K562 (cell line): Measurements from ENCODE around the gene REC8. TPM values are rescaled to one million over a fixed set of nuclear protein-coding genes. Genes with fewer than 3 reads are reported as not detected.

ENCODE experiments used
- ATAC-seq: fragments of 200-7000 bp; cut with Tn5 transposase; 3 replicates; pipeline ENCODE4 v1.9.1; 2020; ENCODE audit warnings: moderate library complexity
- BruUV-seq: library from RNA; stranded (reverse); fragments of 400-500 nt; replicated peaks from 2 replicates; lab custom pipeline; 2021; lab: Mats Ljungman, UMichigan
- CTCF ChIA-PET: fragments of 300-600 bp; formaldehyde crosslinking; extraction: SDS; loops from one replicate; lab custom pipeline; 2021; ENCODE audit warnings: low intra/inter-chr PET ratio; lab: Yijun Ruan, JAX
- POLR2A ChIA-PET: fragments of 300-600, 350-650 bp; sonication (Branson Sonifier 250); formaldehyde crosslinking; extraction: SDS; loops from one replicate; lab custom pipeline; 2021; ENCODE audit warnings: antibody characterized with exemption, inconsistent platforms; lab: Yijun Ruan, JAX
- DNase-seq, 4 experiments: peaks; one replicate each; pipeline versions ENCODE4 v3.0.0 to v3.0.0-alpha.2; 2011 to 2018; ENCODE audit warnings: low spot score in 3 of 4, mixed read lengths in 3 of 4; ENCODE audit errors: extremely low read depth in 1 of 4
- FAIRE-seq: peaks from 2 replicates; lab custom pipeline; 2011; peaks lifted over from hg19 to GRCh38; lab: Jason Lieb, UNC
- H2AFZ ChIP-seq: 2 replicates; pipeline ENCODE4 v1.6.0; 2011; ENCODE audit warnings: low read depth, low read length, control low read depth, inconsistent platforms
- H3K27ac ChIP-seq: fragments of 200-600 bp; 3 replicates; pipeline ENCODE4 v1.8.0; 2011; ENCODE audit warnings: low read depth, mild to moderate bottlenecking, control low read depth, inconsistent platforms, low read length, moderate library complexity, mixed read lengths; ENCODE audit errors: extremely low read depth
- H3K27me3 ChIP-seq, 2 experiments: fragments of 300-600 bp in 1 of 2; 2 replicates in 1 of 2; 3 replicates in 1 of 2; pipeline versions ENCODE4 v1.6.0 to v1.8.0; 2011; ENCODE audit warnings: inconsistent platforms in 2 of 2, low read length in 2 of 2, mild to moderate bottlenecking in 1 of 2, mixed read lengths in 1 of 2, moderate library complexity in 1 of 2; ENCODE audit not compliant: control insufficient read depth in 2 of 2, insufficient read depth in 2 of 2
- H3K36me3 ChIP-seq: fragments of 300-600 bp; 3 replicates; pipeline ENCODE4 v1.8.0; 2011; ENCODE audit warnings: mild to moderate bottlenecking, low read length, inconsistent platforms; ENCODE audit not compliant: control insufficient read depth, insufficient read depth
- H3K4me1 ChIP-seq, 2 experiments: fragments of 200-600 bp in 1 of 2; replicated peaks in 1 of 2; 2 replicates in 1 of 2; 3 replicates in 1 of 2; pipeline versions ENCODE4 v1.5.1 to v1.8.0; 2011; ENCODE audit warnings: inconsistent platforms in 2 of 2, low read length in 2 of 2, mild to moderate bottlenecking in 1 of 2, mixed read lengths in 1 of 2, moderate library complexity in 1 of 2; ENCODE audit not compliant: control insufficient read depth in 2 of 2, insufficient read depth in 2 of 2
- H3K4me2 ChIP-seq: 2 replicates; pipeline ENCODE4 v1.6.1; 2011; ENCODE audit warnings: low read length, control low read depth, inconsistent platforms, mixed read lengths; ENCODE audit not compliant: insufficient read depth
- H3K4me3 ChIP-seq: fragments of 200-600 bp; sonication (generic), shearing (Covaris generic); 2 replicates; pipeline ENCODE4 v1.5.1; 2016; ENCODE audit warnings: control low read depth, inconsistent platforms
- H3K79me2 ChIP-seq: fragments of 200-600 bp; 3 replicates; pipeline ENCODE4 v1.8.0; 2011; ENCODE audit warnings: low read length, inconsistent platforms; ENCODE audit not compliant: control insufficient read depth, insufficient read depth
- H3K9ac ChIP-seq, 2 experiments: 2 replicates each; pipeline versions ENCODE4 v1.6.0 to v1.6.1; 2011; ENCODE audit warnings: low read depth in 2 of 2, low read length in 2 of 2, control low read depth in 1 of 2, inconsistent platforms in 1 of 2, mild to moderate bottlenecking in 1 of 2, mixed read lengths in 1 of 2; ENCODE audit not compliant: insufficient read depth in 1 of 2
- H3K9me1 ChIP-seq: one replicate; pipeline ENCODE4 v1.6.0; 2011; ENCODE audit warnings: inconsistent platforms, mild to moderate bottlenecking, low read length, moderate library complexity; ENCODE audit not compliant: control insufficient read depth, insufficient read depth
- H3K9me3 ChIP-seq: replicated peaks from 2 replicates; pipeline ENCODE4 v1.5.1; 2011; ENCODE audit warnings: low read depth, low read length, inconsistent platforms; ENCODE audit not compliant: control insufficient read depth, insufficient read depth
- H4K20me1 ChIP-seq: replicated peaks from 2 replicates; pipeline ENCODE4 v1.6.1; 2011; ENCODE audit warnings: low read length, inconsistent platforms, mixed read lengths; ENCODE audit not compliant: control insufficient read depth, insufficient read depth
- CCAR2 ChIP-seq: fragments of 200-400 bp; formaldehyde crosslinking; IDR thresholded peaks from 2 replicates; pipeline ENCODE4 v1.6.1; 2017; ENCODE audit warnings: mild to moderate bottlenecking, low read depth, low read length
- CHD2 ChIP-seq: IDR thresholded peaks from 2 replicates; pipeline ENCODE4 v1.6.1; 2011; ENCODE audit warnings: low read depth, low read length
- E2F8 ChIP-seq: fragments of 450-650 bp; IDR thresholded peaks from 2 replicates; pipeline ENCODE4 v1.7.1; 2018; ENCODE audit warnings: mild to moderate bottlenecking, low read depth; ENCODE audit not compliant: partially characterized antibody
- NCOA4 ChIP-seq: fragments of 450-650 bp; IDR thresholded peaks from 2 replicates; pipeline ENCODE4 v1.6.1; 2018; ENCODE audit warnings: mild to moderate bottlenecking; ENCODE audit not compliant: partially characterized antibody
- RBM22 ChIP-seq: fragments of 200-400 bp; formaldehyde crosslinking; IDR thresholded peaks from 2 replicates; pipeline ENCODE4 v1.6.1; 2018; ENCODE audit warnings: low read length, low read depth; ENCODE audit not compliant: poor library complexity, severe bottlenecking
- RBM25 ChIP-seq: fragments of 200-400 bp; formaldehyde crosslinking; IDR thresholded peaks from 2 replicates; pipeline ENCODE4 v1.6.1; 2018; ENCODE audit warnings: low read length, low read depth, moderate library complexity; ENCODE audit not compliant: severe bottlenecking
- SUPT5H ChIP-seq: fragments of 450-650 bp; IDR thresholded peaks from 2 replicates; pipeline ENCODE4 v1.6.1; 2016
- ZBTB17 ChIP-seq: fragments of 450-650 bp; formaldehyde crosslinking; IDR thresholded peaks from 2 replicates; pipeline ENCODE4 v1.4.0; 2020; ENCODE audit warnings: mild to moderate bottlenecking
- ZNF23 ChIP-seq: fragments of 250-450 bp; sonication (Bioruptor Pico); IDR thresholded peaks from 2 replicates; pipeline ENCODE4 v1.4.0; 2020; ENCODE audit warnings: mild to moderate bottlenecking
- ZNF280B ChIP-seq: fragments of 250-450 bp; sonication (Bioruptor Pico); IDR thresholded peaks from 2 replicates; pipeline ENCODE4 v1.5.1; 2021; ENCODE audit warnings: mild to moderate bottlenecking
- ZNF586 ChIP-seq: fragments of 450-650 bp; formaldehyde crosslinking; conservative IDR thresholded peaks from 2 replicates; pipeline ENCODE4 v1.4.0; 2020; ENCODE audit warnings: mild to moderate bottlenecking, moderate library complexity
- ZNF76 ChIP-seq: fragments of 250-450 bp; sonication (Bioruptor Pico); IDR thresholded peaks from 2 replicates; pipeline ENCODE4 v1.4.0; 2020; ENCODE audit warnings: mild to moderate bottlenecking, moderate library complexity, borderline replicate concordance
- WGBS: fragments of 100-300 bp; shearing (Covaris generic); methylation state at CpG from one replicate; pipeline ENCODE4 v1.1.6; 2016; ENCODE audit warnings: low coverage, mixed read lengths; ENCODE audit not compliant: insufficient coverage; ENCODE audit errors: missing lambda C conversion rate; 5-methylcytosine and 5-hydroxymethylcytosine counted together
- in situ Hi-C: fragments of 300-500 bp; cut with MboI; formaldehyde crosslinking; loops from 4 replicates; pipeline ENCODE4 v1.15.0; 2018; ENCODE audit warnings: inconsistent platforms, mixed read lengths
- intact Hi-C: fragments of 100-400 bp; cut with micrococcal nuclease; formaldehyde crosslinking; loops from 2 replicates; pipeline ENCODE4 v1.14.2; 2022
- polyA plus RNA-seq, 8 experiments: library from polyadenylated mRNA; depleted of rRNA in 4 of 8; stranded (reverse) in 5 of 8; unstranded in 3 of 8; fragments of >200 nt; fragmentation: Nextera tagmentation in 2 of 8; fragmentation: Illumina TruSeq in 1 of 8; extraction: Ambion mirVana in 2 of 8; extraction: Trizol in 1 of 8; gene quantifications; 2 replicates each; pipeline versions ENCODE4 v1.2.1 to v1.2.3, GENCODE V29; 2011 to 2014; ENCODE audit warnings: inconsistent platforms in 1 of 8, missing spikeins in 1 of 8
- total RNA-seq, 7 experiments: library from RNA; depleted of rRNA in 6 of 7; stranded (reverse); fragments of >200 nt in 6 of 7; fragmentation: Illumina TruSeq in 2 of 7; extraction: Trizol in 2 of 7; gene quantifications; 2 replicates each; pipeline versions ENCODE4 v1.2.1 to v1.2.3, GENCODE V29; 2011 to 2021; ENCODE audit warnings: low replicate concordance in 1 of 7
- TF ChIP-seq, protein P1 (sequence below): fragments of 250-450 bp; sonication (Bioruptor Pico); IDR thresholded peaks from 2 replicates; pipeline ENCODE4 v1.8.0; 2021; ENCODE audit warnings: mild to moderate bottlenecking, moderate library complexity

REC8 gene
- total and polyA plus RNA-seq, 9 of the 15 experiments (the other 6 are each of a cell fraction or from before 2014, with no cell fraction given): 0.11 to 2.5 (median 0.85) TPM

DNA sequence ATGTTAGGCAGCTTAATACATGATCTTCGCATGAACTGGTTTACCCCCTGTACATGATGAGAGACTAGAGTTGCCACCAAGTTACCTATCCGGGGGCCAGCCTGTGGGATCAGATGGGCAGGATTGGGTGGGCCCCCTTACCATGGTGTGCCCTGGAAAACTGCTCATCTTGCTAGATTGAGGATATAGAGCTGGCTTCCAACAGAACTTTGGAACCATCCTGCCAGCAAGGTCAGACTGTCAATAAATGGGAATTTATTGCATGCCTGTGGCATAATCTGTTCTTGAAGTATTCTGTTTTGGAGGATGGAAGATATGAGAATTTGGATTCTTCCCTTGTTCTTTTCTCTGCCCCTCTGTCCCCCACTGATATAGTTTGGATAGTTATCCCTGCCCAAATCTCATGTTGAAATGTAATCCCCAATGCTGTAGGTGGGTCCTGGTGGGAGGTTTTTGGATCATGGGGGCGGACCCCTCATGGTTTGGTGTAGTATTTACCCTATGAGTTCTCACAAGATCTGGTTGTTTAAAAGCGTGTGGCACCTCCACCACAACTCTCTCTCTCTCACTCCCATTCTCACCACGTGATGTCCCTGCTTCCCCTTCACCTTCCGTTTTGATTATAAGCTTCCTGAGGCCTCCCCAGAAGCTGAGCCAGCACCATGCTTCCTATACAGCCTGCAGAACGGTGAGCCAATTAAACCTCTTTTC lies 27.1 kb downstream of the REC8 start:
- no TSS peak for BruUV-seq
- Histone ChIP-seq H3K79me2 (peaks cover 44% of the 10 kb centered on the region), H3K4me2 (no peak overlapping the region), H3K27me3 (no peaks in the 10 kb centered on the region), H4K20me1 (no peaks in the 10 kb centered on the region)
- TF ChIP-seq ZBTB17 (CRISPR knock-in tag) (no peak), ZNF280B (CRISPR knock-in tag) (no peak), E2F8 (no peak), RBM25 (no peak), RBM22 (no peak), NCOA4 (no peak), CCAR2 (no peak), ZNF586 (CRISPR knock-in tag) (no peak), ZNF76 (CRISPR knock-in tag) (no peak), CHD2 (no peak), ZNF23 (CRISPR knock-in tag) (no peak), SUPT5H (no peak)
- TF ChIP-seq, protein P1, sequence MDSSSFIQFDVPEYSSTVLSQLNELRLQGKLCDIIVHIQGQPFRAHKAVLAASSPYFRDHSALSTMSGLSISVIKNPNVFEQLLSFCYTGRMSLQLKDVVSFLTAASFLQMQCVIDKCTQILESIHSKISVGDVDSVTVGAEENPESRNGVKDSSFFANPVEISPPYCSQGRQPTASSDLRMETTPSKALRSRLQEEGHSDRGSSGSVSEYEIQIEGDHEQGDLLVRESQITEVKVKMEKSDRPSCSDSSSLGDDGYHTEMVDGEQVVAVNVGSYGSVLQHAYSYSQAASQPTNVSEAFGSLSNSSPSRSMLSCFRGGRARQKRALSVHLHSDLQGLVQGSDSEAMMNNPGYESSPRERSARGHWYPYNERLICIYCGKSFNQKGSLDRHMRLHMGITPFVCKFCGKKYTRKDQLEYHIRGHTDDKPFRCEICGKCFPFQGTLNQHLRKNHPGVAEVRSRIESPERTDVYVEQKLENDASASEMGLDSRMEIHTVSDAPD (CRISPR knock-in tag): no peak
- TF ChIP-seq, all 486 proteins: peak for 0
- H3K9me3 ChIP-seq: 0 out of 2 replicates have a peak, but pooled peaks cover 2% of the 10 kb centered on the region
- no peaks in the 10 kb centered on the region for H3K9me1 ChIP-seq
- DNase-seq: no peak
- POLR2A ChIA-PET: interaction anchor here (0.6 to 0.9 kb wide), 2 partner anchors 10 to 29 kb away, joined by 3 to 4 read pairs; no protein-coding TSS in a partner anchor
- no peak for ATAC-seq
- peaks cover 15% of the 10 kb centered on the region; the same call in 2 of the 3 replicates for H3K36me3 ChIP-seq
- in situ Hi-C loops: no loop called here
- no peak overlapping the region for H2AFZ ChIP-seq
- 82% methylated on average over 4 of the region's 7 CpGs for WGBS
- intact Hi-C loops: no loop called here
- peaks cover 6 to 13% of the 10 kb centered on the region in 2 experiments; a peak in 3 of 5 replicates for H3K4me1 ChIP-seq
- no peak overlapping the region for H3K4me3 ChIP-seq
- no peak overlapping the region for H3K27ac ChIP-seq
- H3K9ac ChIP-seq: no peak overlapping the region
- no peak for FAIRE-seq
- CTCF ChIA-PET: no interaction called here
